GM15510 (cell line): Measurements from ENCODE around the gene LHFPL2.

Source experiments
- POLR2A ChIP-seq: IDR thresholded peaks from 3 replicates; pipeline ENCODE4 v1.6.1; 2011; ENCODE audit warnings: borderline replicate concordance; ENCODE audit not compliant: insufficient read length; ENCODE audit errors: extremely low read depth

LHFPL2 gene

DNA sequence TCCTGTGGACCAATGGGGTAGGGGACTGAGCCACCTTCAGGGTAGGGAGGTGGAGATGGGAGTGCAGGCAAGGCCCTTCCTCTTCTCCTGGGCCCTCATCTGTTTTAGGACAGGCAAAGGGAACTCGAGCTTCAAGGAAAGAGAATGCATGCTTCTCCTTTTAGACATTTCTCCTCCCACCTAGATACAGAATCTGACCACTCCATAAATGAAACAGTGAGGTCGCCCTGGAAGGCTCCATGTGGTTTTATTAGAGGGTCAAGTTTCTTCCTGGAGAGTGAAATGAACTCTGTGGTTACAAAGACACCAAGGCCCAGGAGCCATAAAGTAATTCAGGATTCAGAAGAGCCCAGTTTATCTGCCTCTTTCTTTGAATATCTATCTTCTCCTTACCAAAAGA, 14.9 kb downstream of the LHFPL2 start:
- TF ChIP-seq POLR2A, result no peak

DNA sequence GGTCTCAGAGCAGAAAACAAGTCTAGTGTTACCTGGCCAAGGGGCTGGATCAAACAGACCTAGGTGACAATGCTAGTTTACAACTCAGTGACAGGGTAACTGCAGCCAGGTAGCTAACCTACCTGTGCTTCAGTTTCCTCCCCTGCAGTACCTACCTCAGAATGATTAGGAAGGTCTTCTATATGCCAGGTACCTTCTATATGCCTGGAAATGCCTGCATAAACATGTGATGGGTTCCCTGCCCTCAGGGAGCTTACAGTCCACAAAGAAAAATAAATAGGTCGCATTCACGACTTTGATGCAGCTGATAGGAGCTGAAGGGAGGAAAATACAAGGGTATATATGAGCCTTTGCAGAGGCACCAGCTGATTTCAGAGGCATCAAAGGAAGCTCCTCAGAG, 16.1 kb downstream of the LHFPL2 start:
- TF ChIP-seq POLR2A, result no peak

DNA sequence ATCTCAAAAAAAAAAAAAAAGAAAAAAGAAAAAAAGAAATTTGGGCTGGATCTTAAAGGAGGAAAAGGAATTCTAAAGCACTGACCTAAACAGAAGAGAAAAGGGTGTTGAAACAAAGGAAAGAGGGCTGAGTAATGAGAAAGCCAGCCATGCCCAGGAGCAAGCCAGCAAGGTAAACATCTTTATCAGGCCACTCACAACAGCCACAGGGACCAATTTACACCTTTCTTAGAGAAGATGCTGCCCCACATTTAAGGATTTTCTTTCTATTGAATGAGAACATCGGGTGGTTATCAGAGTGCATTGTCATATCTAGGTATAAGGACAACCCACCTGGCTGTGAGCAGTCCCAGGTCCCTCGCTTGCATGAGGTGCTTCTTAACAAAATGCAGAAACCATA, 16.6 kb downstream of the LHFPL2 start:
- TF ChIP-seq POLR2A, result no peak

DNA sequence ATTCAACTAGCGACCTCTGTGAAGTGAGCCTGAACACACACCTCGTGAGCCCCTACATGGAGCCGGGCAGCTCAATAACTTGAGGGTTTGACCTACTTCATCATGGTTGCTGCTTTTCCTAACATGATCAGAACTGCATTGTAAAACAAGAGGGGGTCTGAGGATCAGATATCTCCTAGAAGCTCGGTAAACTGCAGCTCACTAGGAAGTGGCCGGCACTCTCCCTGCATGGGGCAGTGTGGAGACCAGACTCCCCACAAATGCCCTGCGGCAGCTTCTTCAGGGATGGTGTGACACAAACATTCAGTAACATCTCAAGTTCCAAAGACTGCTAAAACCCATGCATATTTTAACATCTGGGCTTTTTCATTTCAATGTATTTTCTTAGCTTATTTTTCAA, 18.5 kb downstream of the LHFPL2 start:
- no peak for TF ChIP-seq POLR2A

DNA sequence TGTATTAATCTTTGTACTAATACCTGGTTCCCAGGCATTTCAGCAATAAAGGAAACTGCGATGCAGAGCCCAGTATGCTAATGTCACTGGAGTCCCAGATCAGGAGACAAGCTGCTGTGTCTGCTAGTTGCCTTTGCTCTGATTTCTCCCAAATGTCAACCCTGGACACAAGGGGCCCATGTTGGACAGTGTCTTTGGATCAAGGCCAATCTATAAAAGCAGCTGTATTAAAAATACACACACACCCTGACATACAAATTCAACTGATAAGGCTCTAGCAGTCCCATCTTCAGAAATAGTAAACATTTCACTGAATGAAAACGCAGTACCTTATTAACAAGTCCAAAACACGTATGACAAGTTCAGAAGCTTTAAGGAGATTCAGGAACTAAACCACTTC, 18.9 kb downstream of the LHFPL2 start:
- no peak for TF ChIP-seq POLR2A

DNA sequence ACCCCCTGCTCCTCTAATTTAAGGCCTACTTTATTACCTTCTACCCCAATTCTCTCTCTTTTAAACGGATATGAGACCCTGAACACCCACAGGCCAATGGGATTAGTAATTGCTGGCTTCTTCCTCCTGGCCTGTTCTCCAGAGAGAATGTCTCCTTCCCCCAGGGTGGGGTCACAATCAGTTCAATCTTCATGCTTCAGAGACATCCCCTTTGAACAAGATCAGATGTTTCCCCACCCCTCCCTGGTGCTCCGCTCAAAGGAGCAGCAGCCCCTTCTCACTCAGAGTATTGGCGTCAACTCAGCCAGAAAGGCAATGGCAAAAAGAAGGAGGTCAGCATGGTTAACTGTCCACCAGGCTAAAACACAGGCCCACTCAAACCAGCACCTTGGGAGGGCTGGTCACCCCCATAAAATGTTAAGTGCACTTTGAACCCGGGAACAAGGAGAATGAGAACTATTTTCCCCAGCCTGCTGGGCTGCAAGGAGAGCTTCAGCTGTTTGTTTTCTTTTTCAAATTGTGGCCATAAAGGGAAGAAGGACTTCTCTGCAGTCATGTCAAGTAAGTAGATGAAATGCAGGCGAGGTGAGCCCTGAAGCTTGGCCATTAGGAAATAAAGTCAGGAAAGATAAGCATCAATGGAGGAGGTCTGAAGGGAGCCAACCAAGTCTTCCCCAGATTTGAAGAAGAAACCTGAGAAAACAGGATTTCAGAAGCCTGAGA, 20.1 kb downstream of the LHFPL2 start:
- TF ChIP-seq POLR2A, result no peak

DNA sequence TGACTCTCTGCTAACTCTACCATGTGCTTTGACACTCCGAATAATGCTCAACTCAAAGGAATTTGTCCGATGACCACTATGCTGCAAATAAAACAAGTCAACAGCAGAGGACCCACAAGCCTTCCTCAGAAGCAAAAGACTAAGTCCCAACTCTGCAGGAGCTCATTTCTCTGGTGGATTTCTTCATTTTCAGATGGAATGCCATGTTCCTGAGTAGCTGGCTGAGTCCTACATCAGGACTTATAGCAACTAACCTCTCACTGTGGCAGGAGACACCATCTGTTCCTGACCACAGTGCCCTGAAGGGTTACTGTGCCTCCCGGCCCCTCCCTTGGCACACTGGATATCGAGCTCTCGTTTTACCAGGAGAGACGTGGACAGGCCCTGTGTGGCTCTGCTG, 20.8 kb downstream of the LHFPL2 start:
- TF ChIP-seq POLR2A, result no peak

DNA sequence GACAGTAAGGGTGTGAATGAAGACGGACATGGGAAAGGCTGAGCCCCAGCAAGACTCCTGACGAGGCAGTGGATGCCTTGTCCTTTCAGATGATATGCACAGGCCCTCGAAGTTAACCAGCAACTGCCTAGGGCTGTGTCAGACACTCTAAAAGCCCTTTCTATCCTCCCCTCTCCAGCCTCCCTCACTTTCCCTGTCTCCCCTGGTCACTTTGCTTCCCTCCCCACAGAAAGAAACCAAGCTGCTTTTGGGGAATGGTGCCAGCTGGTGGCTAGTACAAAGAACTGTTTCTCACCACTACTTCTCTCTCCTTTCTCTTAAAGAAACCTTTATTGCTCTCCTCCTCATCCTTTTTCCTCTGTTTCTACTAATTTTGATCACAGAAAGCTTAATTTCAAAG, 21.4 kb downstream of the LHFPL2 start:
- no peak for TF ChIP-seq POLR2A

DNA sequence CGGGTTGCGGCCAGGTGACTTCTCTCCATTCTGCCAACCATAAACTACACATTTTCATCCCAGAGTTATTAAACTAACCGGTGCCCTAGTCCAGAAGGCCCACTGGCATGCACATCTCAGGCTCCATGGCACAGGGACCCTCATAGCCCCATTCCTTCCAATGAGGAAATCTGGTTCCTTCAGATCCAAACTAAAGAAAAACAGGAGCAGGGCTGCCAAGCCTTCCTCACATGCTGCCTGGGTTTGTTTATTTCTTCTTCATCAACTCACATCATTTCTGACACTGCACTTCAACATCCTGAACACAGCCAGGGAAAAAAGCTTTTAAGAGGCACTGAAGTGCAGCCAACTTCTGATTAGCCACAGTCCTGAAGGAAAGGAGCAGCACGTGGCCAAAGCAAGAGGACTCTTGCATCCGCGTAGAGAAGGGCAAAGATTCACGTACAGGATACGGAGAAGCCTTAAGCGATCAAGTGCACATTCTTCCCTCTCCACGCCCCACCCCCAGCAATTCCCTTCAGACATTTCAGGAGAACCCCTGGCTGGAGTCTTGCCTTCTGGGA, 22.5 kb downstream of the LHFPL2 start:
- TF ChIP-seq POLR2A, result no peak

DNA sequence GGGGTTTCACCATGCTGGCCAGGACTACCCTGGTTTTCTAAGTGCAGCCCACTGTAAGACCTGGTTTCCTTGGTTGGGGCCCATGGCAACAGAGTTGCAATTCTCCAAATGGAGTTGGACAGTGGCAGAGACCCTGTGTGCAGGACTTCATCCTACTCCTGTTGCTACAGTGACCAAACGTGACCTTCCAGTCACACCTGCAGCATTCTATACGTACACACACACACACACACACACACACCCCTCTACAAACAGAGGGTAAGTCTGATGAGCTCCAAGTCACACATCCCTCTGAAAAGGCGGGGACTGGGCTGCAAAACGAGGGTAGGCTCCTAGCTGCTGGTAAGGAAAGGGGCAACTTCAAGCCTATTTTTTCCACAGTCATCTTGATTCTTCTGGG, 23.6 kb downstream of the LHFPL2 start:
- TF ChIP-seq POLR2A, result no peak

DNA sequence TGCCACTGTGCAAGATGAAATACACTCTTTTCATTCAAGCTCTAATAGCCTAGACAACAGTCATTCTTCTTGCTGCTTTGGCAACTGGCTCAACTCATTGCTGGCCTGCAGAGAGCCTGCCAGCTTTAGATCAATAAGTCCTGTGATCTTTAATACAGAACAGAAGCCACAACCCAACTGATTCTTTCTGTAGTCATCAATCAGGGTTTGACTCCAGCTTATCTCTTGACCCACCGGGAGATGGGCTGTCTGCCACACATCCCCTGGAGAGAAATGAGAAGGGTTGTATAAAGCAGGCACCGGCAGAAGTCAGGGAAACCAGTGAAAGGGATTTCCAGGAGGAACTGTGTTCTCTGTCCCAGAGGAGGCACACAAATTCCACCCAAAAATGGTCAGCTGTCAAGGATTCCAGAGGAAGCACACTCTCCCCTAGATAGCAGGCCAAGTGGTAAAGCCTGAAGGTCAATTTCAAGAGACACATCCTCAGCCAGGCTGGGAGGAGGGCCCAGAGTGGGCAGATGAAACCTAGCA, 24.5 kb downstream of the LHFPL2 start:
- TF ChIP-seq POLR2A, result no peak

DNA sequence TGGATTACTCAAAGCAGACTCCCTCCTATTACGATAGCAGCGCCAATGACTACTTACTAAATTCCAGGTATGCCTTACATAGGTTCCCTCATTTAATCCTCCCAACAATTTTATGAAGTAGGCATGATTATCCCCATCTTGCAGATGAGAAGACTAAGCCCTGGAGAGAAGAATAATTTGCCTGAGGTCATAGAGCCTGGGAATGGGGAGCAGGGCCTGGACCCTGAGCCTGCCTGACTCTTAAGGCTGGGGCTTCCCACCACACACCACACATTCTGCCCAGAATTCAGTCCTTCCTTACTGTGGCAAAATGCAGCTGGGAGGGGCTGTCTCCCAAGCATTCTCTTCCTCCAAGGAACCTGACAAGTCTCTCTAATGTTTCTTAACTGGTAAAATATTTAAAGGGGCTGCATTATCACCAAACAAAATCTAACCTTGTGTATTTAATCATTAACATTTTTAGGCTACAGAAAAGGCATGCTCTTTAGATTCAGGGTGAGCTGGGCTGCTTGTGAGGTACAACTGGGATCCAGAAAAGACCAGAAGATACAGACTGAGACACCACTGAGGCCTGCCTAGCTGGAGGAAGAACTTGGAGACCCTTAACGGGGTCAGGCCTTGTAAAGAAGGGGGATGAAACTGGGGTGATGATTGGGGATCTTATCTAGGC, 26.1 kb downstream of the LHFPL2 start:
- TF ChIP-seq POLR2A, result no peak

DNA sequence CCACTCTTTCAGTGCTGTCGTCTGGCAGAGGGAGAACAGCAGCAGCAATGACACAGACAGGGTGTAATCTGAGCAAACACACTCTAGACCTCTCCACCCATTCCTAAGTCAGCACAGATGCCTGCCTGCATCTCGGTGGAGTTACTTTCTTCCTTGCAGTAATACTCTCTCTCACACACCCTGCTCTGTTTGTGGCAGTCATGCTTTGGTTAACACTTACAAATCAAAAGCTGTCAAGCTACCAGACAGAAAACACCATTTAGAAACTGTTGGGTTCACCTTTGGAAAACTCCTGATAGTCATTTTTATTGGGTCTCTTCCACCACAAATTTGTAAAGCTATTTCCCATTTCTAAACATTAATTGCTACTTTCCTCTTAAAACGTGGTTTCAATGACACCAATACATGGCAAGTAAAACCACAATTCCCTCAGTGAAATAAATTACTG, 27.3 kb downstream of the LHFPL2 start:
- TF ChIP-seq POLR2A, result no peak

DNA sequence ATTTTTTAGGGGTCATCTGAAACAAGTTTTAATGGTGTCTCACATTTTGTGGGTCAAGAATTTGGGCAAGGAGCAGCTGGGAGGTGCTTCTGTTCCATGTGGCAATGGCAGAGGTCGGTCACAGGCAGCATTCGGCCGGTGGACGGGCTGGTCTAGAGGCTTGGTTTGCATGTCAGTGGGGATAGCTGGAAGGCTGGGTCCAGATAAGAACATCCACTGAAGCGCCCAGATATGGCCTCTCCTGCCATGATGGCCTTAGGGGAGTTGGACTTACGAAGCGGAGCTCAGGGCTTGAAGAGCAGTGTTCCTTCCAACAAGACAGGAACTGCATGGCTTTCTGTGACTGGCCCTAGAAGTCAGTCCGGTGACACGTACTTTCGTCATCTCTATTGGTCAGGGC, 30.3 kb downstream of the LHFPL2 start:
- no peak for TF ChIP-seq POLR2A

DNA sequence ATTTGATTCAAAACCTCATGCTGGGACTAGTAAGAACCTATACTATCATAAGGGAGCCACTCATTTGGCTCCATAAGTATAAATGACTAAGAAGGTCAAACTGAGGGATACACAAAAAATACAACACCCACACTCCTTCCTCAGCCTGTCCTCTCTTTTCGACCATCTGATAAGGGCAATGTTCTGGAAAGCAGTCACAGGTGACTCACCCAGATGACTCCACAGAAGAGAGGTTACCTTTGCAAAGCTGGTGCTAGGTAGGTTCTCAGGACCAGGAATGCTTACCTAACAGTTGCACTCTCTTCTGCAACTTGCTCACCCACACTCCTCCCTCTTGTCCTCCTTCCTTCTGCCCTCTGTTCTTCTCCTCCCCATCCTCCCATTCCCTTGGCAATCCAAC, 32.9 kb downstream of the LHFPL2 start:
- no peak for TF ChIP-seq POLR2A

DNA sequence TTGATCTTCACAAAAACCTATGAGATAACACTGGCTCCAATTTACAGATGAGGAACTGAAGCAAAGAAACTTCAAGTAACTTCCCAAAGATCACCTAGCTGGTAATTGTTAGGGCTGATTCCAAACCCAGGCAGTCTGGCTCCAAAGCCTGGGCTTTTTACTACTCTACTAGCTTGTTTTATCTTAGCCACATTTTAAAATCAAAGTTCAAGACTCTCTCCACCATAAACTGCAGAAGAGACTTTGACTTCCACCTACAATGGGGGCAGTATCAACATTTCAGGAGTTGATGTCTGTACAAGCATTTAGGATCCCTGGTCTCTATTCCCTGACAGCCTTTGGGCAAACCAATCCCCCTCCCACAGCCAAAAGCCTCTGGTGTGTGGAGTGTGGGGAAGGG, 33.8 kb downstream of the LHFPL2 start:
- no peak for TF ChIP-seq POLR2A
